ENCODE data around the gene MYH16. TPM values are rescaled to one million over a fixed set of nuclear protein-coding genes. Genes with fewer than 3 reads are reported as not detected.

Gene MYH16
- total and polyA plus RNA-seq, 7 experiments from 2014 or later = not detected

DNA sequence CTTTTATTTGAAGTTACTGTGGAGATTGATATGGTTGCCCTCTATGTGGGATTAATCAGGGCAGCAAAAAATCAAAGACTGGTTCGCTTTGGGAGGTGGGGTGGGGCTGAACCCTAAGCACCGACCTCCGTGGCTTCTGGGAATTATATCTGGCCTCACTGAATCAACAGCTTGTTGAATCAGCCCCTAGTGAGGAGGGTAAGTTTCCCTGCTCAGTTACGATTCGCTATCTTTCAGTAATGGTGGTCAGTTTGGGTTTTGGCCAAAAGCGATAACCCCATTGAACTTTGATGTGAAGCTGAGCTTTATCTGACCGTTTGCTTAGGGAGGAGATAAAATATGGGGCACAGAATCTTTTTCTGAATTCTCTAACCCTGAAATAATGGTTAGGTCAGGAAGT, 36.5 kb downstream of the MYH16 start:
- Histone ChIP-seq H3K36me3 (ENCODE audit: control insufficient read depth in 2 of 3, insufficient read depth in 3 of 3, low read length in 3 of 3) (no peaks in the 10 kb centered on the region), H3K27ac (ENCODE audit: low read depth, low read length) (no peak overlapping the region), H3K4me3 (ENCODE audit: low read length) (no peak overlapping the region), H3K9me3 (ENCODE audit: control insufficient read depth in 2 of 3, low read length in 3 of 3) (no peaks in the 10 kb centered on the region), H3K27me3 (ENCODE audit: control insufficient read depth in 2 of 2, insufficient read depth in 2 of 2, low read length in 2 of 2) (no peaks in the 10 kb centered on the region), H3K4me1 (ENCODE audit: control insufficient read depth in 2 of 2, insufficient read depth in 2 of 2, low read length in 2 of 2) (peaks cover 0 to 3% of the 10 kb centered on the region in 2 donors)
- Mint-ChIP-seq H3K9me3 (peaks cover 0 to 4% (median 2%) of the 10 kb centered on the region in 11 donors), H3K27ac (no peak overlapping the region), H3K36me3 (peaks cover 0 to 2% (median 0%) of the 10 kb centered on the region in 5 donors), H3K4me1 (peaks cover 0 to 12% (median 4%) of the 10 kb centered on the region in 7 donors), H3K4me3 (no peak overlapping the region), H3K27me3 (peaks cover 0 to 3% (median 0%) of the 10 kb centered on the region in 5 donors)
- CTCF ChIA-PET = interaction anchor here (1.1 kb wide), 2 partner anchors 19 to 269 kb away, joined by 3 read pairs; no protein-coding TSS in a partner anchor
- intact Hi-C loops (cut with micrococcal nuclease) = no loop called here
- DNase-seq (no peak), ATAC-seq (no peak)
- POLR2A ChIA-PET = no interaction called here

GRCh38 chr7:99310004-99310403, 37.4 kb downstream of the MYH16 start:
- peaks cover 0 to 4% (median 2%) of the 10 kb centered on the region in 11 donors for H3K9me3 Mint-ChIP-seq
- no peaks in the 10 kb centered on the region for H3K9me3 ChIP-seq (ENCODE audit: control insufficient read depth in 2 of 3, low read length in 3 of 3)
- ATAC-seq (no peak), DNase-seq (no peak)
- H3K4me1 Mint-ChIP-seq = peaks cover 0 to 20% (median 4%) of the 10 kb centered on the region in 7 donors
- H3K27me3 Mint-ChIP-seq = peaks cover 0 to 3% (median 0%) of the 10 kb centered on the region in 5 donors
- peaks cover 0 to 2% (median 0%) of the 10 kb centered on the region in 5 donors for H3K36me3 Mint-ChIP-seq
- POLR2A ChIA-PET = no interaction called here
- CTCF ChIA-PET = interaction anchor here (0.6 to 2.2 kb wide), 5 partner anchors 11 to 271 kb away, joined by 3 to 10 read pairs (median 6); no protein-coding TSS in a partner anchor
- no peak overlapping the region for H3K4me3 Mint-ChIP-seq
- H3K4me1 ChIP-seq (ENCODE audit: control insufficient read depth in 2 of 2, insufficient read depth in 2 of 2, low read length in 2 of 2) = peaks cover 0 to 3% of the 10 kb centered on the region in 2 donors
- H3K27ac Mint-ChIP-seq = no peak overlapping the region
- no peak overlapping the region for H3K4me3 ChIP-seq (ENCODE audit: low read length)
- H3K27ac ChIP-seq (ENCODE audit: low read depth, low read length) = no peak overlapping the region
- no peaks in the 10 kb centered on the region for H3K36me3 ChIP-seq (ENCODE audit: control insufficient read depth in 2 of 3, insufficient read depth in 3 of 3, low read length in 3 of 3)
- intact Hi-C loops (cut with micrococcal nuclease) = no loop called here
- H3K27me3 ChIP-seq (ENCODE audit: control insufficient read depth in 2 of 2, insufficient read depth in 2 of 2, low read length in 2 of 2) = no peaks in the 10 kb centered on the region

GRCh38 chr7:99311702-99312101, 39.1 kb downstream of the MYH16 start:
- no peaks in the 10 kb centered on the region for H3K36me3 ChIP-seq (ENCODE audit: control insufficient read depth in 2 of 3, insufficient read depth in 3 of 3, low read length in 3 of 3)
- Mint-ChIP-seq H3K27ac (no peak overlapping the region), H3K36me3 (peaks cover 0 to 2% (median 0%) of the 10 kb centered on the region in 5 donors), H3K4me3 (no peak overlapping the region), H3K9me3 (peaks cover 0 to 4% (median 2%) of the 10 kb centered on the region in 11 donors), H3K27me3 (peaks cover 0 to 3% (median 0%) of the 10 kb centered on the region in 5 donors), H3K4me1 (peaks cover 0 to 20% (median 4%) of the 10 kb centered on the region in 7 donors)
- H3K9me3 ChIP-seq (ENCODE audit: control insufficient read depth in 2 of 3, low read length in 3 of 3) = no peaks in the 10 kb centered on the region
- no peak for ATAC-seq
- intact Hi-C loops (cut with micrococcal nuclease) = loop anchor here in 1 of 2 donors (2.0 kb wide), 1 partner anchor 169 kb away; no protein-coding TSS in a partner anchor
- POLR2A ChIA-PET = no interaction called here
- no peak for DNase-seq
- CTCF ChIA-PET = interaction anchor here (0.7 to 2.2 kb wide), 4 partner anchors 9 to 415 kb away, joined by 3 to 10 read pairs (median 7); no protein-coding TSS in a partner anchor
- no peak overlapping the region for H3K27ac ChIP-seq (ENCODE audit: low read depth, low read length)
- H3K4me1 ChIP-seq (ENCODE audit: control insufficient read depth in 2 of 2, insufficient read depth in 2 of 2, low read length in 2 of 2) = peaks cover 0 to 3% of the 10 kb centered on the region in 2 donors
- H3K27me3 ChIP-seq (ENCODE audit: control insufficient read depth in 2 of 2, insufficient read depth in 2 of 2, low read length in 2 of 2) = no peaks in the 10 kb centered on the region
- no peak overlapping the region for H3K4me3 ChIP-seq (ENCODE audit: low read length)

DNA sequence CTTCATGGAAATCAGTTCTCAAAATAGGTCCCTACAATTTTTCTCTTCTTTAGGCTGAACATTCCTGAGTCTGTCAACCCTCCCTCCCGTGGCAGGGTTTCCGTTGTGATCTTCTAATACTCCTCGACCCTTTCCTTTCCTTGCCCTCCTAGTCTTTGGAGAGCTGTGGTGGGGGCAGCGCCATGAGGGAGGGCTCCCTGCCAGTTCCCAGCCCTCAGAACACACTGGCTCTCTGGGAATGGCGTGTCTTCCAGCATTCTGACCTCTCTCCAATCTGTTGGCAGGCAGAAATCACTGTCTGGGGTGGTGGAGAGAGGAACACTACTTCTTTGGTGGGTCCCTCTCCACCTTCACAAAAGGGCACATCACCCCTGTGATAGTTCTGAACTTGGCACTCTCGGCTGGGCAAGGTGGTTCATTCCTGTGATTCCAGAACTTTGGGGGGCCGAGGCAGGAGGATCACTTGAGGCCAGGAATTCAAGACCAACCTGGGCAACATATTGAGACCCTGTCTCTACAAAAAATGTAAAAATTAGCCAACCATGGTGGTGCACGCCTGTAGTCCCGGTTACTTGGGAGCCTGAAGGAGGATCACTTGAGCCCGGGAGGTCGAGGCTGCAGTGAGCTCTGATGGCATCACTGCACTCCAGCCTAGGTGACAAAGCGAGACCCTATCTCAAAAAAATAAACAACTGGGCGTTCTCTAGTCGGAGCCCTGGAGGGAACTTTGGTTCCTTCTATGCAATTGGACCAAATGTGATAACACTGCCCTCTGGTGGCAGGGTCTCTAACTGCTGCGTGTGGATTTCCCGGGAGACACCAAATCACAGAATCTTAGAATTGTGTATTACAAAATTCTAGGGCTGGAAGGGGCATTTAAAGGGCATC, 39.9 kb downstream of the MYH16 start:
- H3K4me1 ChIP-seq (ENCODE audit: control insufficient read depth in 2 of 2, insufficient read depth in 2 of 2, low read length in 2 of 2) = peaks cover 0 to 3% of the 10 kb centered on the region in 2 donors
- intact Hi-C loops (cut with micrococcal nuclease) = loop anchor here (1.0 to 2.0 kb wide), 3 partner anchors 168 to 272 kb away; partner anchors contain the start of gene SMURF1 (in 1 of the 2)
- ChIA-PET POLR2A (no interaction called here), CTCF (interaction anchor here (0.6 to 2.2 kb wide), 5 partner anchors 13 to 415 kb away, joined by 3 to 7 read pairs (median 5); partner anchors contain the start of gene ARPC1A)
- no peaks in the 10 kb centered on the region for H3K36me3 ChIP-seq (ENCODE audit: control insufficient read depth in 2 of 3, insufficient read depth in 3 of 3, low read length in 3 of 3)
- DNase-seq (peak; percentile 41 to 75 (median 61)), ATAC-seq (peak; percentile 93)
- Mint-ChIP-seq H3K4me1 (peaks cover 4 to 20% (median 4%) of the 10 kb centered on the region in 7 donors), H3K9me3 (peaks cover 0 to 4% (median 2%) of the 10 kb centered on the region in 11 donors), H3K27me3 (peaks cover 0 to 3% (median 0%) of the 10 kb centered on the region in 5 donors), H3K36me3 (peaks cover 0 to 2% (median 0%) of the 10 kb centered on the region in 5 donors), H3K4me3 (peak overlapping the region in 4 of 10 donors; percentile 20 to 71 (median 54)), H3K27ac (peak overlapping the region in 1 of 9 donors; percentile 15)
- H3K4me3 ChIP-seq (ENCODE audit: low read length) = no peak overlapping the region
- no peak overlapping the region for H3K27ac ChIP-seq (ENCODE audit: low read depth, low read length)
- H3K9me3 ChIP-seq (ENCODE audit: control insufficient read depth in 2 of 3, low read length in 3 of 3) = no peaks in the 10 kb centered on the region
- H3K27me3 ChIP-seq (ENCODE audit: control insufficient read depth in 2 of 2, insufficient read depth in 2 of 2, low read length in 2 of 2) = no peaks in the 10 kb centered on the region

DNA sequence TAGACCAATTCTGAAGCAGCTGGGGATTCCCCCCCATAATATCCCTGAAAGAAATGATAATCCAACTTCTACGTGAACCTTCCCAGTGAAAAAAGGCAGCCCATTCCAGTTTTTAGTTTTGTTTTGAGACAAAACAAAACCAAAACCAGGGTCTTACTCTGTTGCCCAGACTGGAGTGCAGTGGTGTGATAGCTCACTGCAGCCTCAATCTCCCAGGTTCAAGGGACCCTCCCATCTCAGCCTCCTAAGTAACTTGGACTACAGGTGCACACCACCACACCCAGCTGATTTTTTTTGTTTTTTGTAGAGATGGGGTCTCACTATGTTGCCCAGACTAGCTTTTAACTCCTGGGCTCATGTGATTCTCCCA, 40.5 kb downstream of the MYH16 start:
- CTCF ChIA-PET = interaction anchor here (0.6 to 2.2 kb wide), 4 partner anchors 12 to 277 kb away, joined by 3 to 7 read pairs (median 6); partner anchors contain the start of gene ARPC1A
- Mint-ChIP-seq H3K4me3 (peak overlapping the region in 4 of 10 donors; percentile 20 to 71 (median 54)), H3K27me3 (peaks cover 0 to 3% (median 0%) of the 10 kb centered on the region in 5 donors), H3K4me1 (peaks cover 4 to 20% (median 5%) of the 10 kb centered on the region in 7 donors), H3K9me3 (peaks cover 0 to 4% (median 2%) of the 10 kb centered on the region in 11 donors), H3K27ac (no peak overlapping the region), H3K36me3 (peaks cover 0 to 2% (median 0%) of the 10 kb centered on the region in 5 donors)
- Histone ChIP-seq H3K4me3 (ENCODE audit: low read length) (no peak overlapping the region), H3K36me3 (ENCODE audit: control insufficient read depth in 2 of 3, insufficient read depth in 3 of 3, low read length in 3 of 3) (no peaks in the 10 kb centered on the region), H3K4me1 (ENCODE audit: control insufficient read depth in 2 of 2, insufficient read depth in 2 of 2, low read length in 2 of 2) (peaks cover 0 to 3% of the 10 kb centered on the region in 2 donors), H3K27ac (ENCODE audit: low read depth, low read length) (no peak overlapping the region), H3K9me3 (ENCODE audit: control insufficient read depth in 2 of 3, low read length in 3 of 3) (no peaks in the 10 kb centered on the region), H3K27me3 (ENCODE audit: control insufficient read depth in 2 of 2, insufficient read depth in 2 of 2, low read length in 2 of 2) (no peaks in the 10 kb centered on the region)
- intact Hi-C loops (cut with micrococcal nuclease) = loop anchor here (1.0 to 2.0 kb wide), 3 partner anchors 169 to 273 kb away; partner anchors contain the start of gene SMURF1 (in 1 of the 2)
- ATAC-seq (peak; percentile 36), DNase-seq (no peak)
- POLR2A ChIA-PET = no interaction called here

DNA sequence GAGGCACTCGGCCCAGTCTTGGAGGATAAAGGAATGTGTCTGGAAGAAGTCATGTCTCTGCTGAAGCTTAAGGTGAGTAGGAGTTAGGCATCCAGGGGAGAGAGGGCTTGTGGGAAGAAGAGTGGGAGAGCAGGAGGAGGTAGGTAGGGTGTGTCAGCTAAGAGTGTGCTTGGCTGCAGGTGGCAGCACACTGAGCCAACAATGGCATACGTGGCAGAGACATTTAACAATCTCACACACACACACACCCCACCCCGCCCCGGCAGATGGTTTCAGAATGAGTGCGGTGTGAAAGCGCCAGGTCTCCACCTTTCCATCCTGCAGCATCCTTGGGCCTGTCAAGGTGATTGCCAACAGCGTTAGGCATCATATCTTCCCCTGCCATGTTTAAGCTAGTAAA, 41.9 kb downstream of the MYH16 start:
- Histone ChIP-seq H3K4me1 (ENCODE audit: control insufficient read depth in 2 of 2, insufficient read depth in 2 of 2, low read length in 2 of 2) (peaks cover 0 to 3% of the 10 kb centered on the region in 2 donors), H3K9me3 (ENCODE audit: control insufficient read depth in 2 of 3, low read length in 3 of 3) (no peaks in the 10 kb centered on the region), H3K4me3 (ENCODE audit: low read length) (no peak overlapping the region), H3K36me3 (ENCODE audit: control insufficient read depth in 2 of 3, insufficient read depth in 3 of 3, low read length in 3 of 3) (no peaks in the 10 kb centered on the region), H3K27ac (ENCODE audit: low read depth, low read length) (no peak overlapping the region), H3K27me3 (ENCODE audit: control insufficient read depth in 2 of 2, insufficient read depth in 2 of 2, low read length in 2 of 2) (no peaks in the 10 kb centered on the region)
- H3K36me3 Mint-ChIP-seq = peaks cover 0 to 2% (median 0%) of the 10 kb centered on the region in 5 donors
- peaks cover 0 to 3% (median 0%) of the 10 kb centered on the region in 5 donors for H3K27me3 Mint-ChIP-seq
- ChIA-PET POLR2A (no interaction called here), CTCF (interaction anchor here (1.0 to 2.2 kb wide), 2 partner anchors 11 to 13 kb away, joined by 3 to 7 read pairs; partner anchors contain the start of gene ARPC1A)
- H3K4me1 Mint-ChIP-seq = peaks cover 4 to 20% (median 5%) of the 10 kb centered on the region in 7 donors
- H3K9me3 Mint-ChIP-seq = peaks cover 0 to 4% (median 1%) of the 10 kb centered on the region in 11 donors
- H3K4me3 Mint-ChIP-seq = no peak overlapping the region
- H3K27ac Mint-ChIP-seq = no peak overlapping the region
- ATAC-seq (no peak), DNase-seq (no peak)
- intact Hi-C loops (cut with micrococcal nuclease) = no loop called here

Data from naive thymus-derived CD4-positive, alpha-beta T cell (primary cell).